Esophagus mucosa (tissue), 1 donor: ENCODE data around the gene ZNF484. TPM values are rescaled to one million over a fixed set of nuclear protein-coding genes. Genes with fewer than 3 reads are reported as not detected.
A peak's percentile ranks its signal among the peaks of the same experiment; 100 is the strongest.
"Not testable (repeated sequence)": the region's sequence is repeated elsewhere in the genome, so short reads cannot be mapped to it uniquely, and the experiment has no call there.

ENCODE experiments used
- ATAC-seq: fragments of 200-7000 bp; cut with Tn5 transposase; one replicate; pipeline ENCODE4 v1.9.1; 2020
- total RNA-seq: library from RNA; stranded (reverse); gene quantifications from one replicate; pipeline ENCODE4 v1.2.4, GENCODE V29; 2023
- donor health status: DM: yes; HTN: yes; CAD: no.

ZNF484 gene
- total RNA-seq, 1 donor from 2014 or later, result 3.0 TPM

DNA sequence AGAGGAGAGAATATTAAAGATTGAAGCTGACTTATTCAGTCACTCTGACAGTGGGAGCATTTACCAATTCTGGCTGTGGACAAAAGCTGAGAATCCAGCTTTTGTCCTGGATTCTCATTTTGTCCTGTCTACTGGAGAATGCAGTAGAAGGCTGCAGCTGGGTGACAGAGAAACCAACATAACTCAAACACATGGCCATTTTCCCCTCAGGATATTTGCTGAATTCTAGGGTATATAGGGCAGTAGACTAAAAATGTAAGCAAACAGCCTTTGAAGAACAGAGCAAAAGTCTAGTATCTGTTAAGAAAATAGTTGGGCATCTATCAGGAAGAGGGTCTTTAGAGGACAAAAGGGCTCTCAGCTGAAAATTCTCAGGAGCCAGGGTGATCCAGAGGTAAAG, 20.6 kb downstream of the ZNF484 start:
- no peak for ATAC-seq

DNA sequence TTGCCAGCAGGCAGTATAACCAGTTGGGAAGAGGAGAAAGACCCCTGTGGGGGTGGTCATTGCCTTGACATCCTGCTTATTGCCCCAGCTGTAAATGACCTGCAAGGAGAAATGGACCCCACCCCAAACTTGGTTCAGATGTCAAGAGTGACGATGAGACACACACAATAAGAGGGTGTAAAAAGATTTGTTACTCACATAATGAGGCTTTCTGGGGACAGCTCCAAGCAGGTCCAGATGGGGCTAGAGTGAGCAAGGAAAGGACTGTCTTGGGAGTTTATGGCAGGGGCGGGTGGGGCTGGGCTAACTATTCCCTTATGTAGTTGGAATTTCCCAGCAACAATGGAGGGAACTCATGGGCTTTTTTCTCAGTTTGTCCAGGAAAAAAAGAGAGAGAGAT, 24.1 kb downstream of the ZNF484 start:
- no peak for ATAC-seq

DNA sequence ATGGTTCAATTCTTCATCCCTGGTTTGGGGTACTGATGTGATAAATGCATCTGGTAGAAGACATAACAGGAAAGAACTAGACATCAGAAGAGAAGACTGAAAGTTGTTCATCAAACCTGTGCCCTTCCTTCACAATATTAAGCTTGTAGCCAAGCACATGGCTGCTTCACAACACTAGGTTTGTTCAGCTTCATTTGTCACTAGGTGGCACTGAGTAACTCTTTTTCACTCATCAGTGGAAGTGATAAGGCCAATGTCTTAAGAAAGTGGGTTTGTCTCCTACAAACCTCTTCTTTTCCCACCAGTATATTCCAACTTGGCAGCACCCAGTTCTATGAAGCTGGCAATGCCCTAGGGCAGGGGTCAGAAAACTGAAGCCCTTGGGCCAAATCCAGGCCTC, 26.9 kb downstream of the ZNF484 start:
- no peak for ATAC-seq

DNA sequence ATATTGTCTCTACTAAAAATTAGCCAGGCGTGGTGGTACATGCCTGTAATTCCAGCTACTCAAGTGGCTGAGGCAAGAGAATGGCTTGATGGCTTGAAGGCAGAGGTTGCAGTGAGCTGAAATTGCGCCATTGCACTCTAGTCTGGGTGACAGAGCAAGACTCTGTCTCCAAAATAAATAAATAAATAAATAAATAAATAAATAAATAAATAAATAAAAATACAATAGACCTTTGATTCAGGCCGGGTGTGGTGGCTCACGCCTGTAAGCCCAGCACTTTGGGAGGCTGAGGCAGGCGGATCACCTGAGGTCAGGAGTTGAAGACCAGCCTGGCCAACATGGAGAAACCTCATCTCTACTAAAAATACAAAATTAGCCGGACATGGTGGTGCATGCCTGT, 29.1 kb downstream of the ZNF484 start:
- ATAC-seq, result not testable (repeated sequence)

DNA sequence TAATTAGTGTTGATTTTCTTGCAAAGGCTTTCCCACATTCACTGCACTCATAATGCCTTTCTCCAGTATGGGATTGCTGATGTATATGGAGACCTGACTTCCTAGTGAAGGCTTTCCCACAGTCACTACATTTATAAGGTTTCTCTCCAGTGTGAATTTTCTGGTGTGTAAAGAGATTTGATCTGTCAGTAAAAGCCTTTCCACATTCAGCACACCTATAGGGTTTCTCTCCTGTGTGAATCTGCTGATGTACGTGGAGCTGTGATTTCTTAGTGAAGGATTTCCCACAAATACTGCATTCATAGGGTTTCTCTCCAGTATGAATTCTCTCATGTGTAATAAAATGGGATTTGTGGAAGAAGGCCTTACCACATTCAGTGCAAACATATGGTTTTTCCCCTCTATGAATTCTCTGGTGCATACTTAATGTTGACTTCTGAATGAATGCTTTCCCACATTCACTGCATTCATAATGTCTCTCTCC, 31.1 kb downstream of the ZNF484 start:
- ATAC-seq, result no peak

DNA sequence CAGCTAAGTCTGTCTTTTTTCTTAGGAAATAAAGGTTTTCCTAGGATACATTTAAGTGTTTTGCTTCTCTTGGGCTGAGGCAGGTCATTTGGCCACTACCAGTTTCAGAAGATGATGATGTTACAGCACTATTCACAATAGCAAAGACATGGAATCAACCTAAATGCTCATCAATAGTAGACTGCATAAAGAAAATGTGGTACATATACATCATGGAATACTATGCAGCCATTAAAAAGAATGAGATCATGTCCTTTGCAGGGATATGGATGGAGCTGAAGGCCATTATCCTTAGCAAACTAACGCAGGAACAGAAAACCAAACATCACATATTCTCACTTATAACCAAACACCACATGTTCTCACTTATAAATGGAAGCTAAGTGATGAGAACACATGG, 39.4 kb downstream of the ZNF484 start:
- ATAC-seq, result not testable (repeated sequence)

DNA sequence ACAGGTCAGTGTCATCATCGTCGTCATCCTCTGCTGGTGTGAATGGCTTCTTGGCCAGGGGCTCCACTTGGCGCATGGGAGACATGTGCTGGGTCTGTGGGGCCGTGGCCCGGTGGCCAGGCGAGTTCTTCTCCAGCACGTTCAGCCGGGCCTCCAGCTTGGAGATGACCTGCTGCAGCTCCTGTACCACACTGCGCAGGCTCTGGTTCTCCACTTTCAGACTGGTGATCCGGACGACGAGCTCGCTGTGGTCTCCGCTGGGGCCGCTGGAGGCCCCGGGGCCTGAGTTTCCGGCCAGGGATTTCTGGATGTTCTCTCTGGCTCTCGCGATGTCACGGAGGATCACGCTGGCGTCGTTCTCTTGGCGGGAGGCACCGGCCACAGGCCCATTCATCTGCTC, 40.6 kb downstream of the ZNF484 start:
- no peak for ATAC-seq

DNA sequence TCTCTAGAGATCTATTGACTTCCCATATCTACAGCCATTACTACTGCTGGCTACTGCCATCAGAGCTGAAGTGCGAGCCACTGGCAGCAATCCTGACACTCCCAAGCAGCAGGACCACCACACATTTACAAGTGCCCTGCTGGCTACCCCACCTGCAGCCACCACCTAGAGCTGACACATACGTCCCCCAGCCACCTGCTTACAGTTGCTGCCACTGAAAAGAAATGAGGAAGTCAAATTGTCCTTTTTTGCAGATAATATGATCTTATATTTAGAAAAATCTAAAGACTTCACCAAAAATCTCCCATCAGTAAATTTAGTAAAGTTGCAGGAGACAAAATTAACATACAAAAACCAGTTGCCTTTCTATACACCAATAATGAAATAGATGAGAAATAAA, 48.4 kb downstream of the ZNF484 start:
- ATAC-seq, result no peak

DNA sequence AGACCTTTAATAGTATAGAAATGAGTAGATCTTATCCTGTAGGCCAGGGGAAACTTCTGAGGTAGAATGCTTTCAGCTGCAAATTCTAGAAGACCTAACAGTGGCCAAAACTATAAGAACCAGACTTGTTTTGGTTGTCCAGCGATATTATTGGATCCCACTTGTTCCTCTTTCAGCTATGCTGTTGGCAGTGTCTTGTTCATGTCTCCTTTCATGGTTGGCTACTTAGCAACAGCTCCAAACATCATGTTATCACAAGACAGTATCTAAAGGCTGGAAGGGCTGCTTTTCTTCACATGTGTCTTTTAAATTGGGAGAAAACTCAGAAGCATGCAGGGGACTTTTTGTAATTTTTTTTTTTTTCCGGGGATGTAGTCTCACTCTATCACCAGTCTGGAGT, 52.8 kb downstream of the ZNF484 start:
- not testable (repeated sequence) for ATAC-seq

DNA sequence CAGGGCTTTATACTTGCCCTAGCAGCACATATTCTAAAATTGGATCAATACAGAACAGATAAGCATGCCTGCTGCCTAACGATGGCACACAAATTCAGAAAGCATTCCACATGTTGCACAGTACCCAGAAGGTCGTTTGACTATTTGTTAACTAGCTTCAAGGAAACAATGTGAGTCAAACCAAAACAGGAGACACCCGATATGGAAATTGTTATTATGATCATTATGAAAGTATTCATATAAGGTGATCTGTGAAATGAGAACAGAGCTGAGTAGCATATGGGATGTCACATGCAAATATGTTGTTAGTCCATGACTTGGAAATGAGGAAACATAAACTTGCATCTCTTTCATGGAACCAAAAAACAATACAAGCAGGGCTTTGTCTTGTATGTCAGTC, 56.9 kb downstream of the ZNF484 start:
- ATAC-seq, result no peak

DNA sequence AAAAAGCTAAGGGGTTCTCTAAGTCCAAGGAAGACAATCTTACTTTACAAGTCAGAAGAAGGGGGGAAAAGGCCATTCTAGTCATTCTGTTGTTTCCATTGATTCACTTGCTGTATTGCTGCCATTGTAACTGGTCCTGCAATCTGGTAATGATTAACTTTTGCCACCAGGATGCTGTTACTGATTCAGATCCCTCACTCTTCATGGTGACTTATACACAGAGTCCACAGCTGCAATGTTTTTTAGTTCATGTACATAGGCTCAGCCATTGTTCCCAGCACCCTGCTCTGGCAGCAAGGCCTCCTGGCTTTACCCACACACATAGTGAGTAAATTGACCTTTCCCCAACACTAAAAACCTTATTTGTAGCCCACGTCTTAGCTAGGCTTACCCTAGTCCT, 57.9 kb downstream of the ZNF484 start:
- ATAC-seq, result not testable (repeated sequence)

DNA sequence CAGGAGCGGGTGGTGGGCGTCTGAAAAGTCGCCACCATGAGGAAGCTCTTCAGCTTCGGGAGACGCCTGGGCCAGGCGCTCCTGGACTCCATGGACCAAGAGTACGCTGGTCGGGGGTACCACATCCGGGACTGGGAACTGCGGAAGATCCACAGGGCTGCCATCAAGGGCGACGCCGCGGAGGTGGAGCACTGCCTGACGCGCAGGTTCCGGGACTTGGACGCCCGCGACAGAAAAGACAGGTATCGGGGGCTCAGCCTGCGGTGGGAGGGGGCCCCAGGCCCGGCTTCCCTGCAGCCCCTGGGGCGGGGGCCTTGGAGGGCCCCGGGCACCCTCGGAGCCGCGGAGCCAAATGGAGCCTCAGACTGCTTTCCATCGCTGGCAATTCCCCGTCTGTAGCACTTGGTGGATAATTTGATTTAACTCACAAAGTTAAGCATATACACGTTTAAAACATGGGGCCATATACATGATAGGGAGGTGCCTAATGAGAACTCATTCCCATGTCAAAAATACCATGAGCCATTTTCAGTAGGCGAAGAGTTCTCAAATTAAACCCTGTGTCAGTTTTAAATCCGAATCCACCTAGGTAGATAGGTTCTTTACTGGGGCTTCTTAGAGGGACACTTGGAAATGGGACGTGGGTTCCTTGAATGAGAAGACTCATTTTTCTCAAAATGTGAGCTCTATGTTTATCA, 68.1 kb downstream of the ZNF484 start:
- ATAC-seq, result not testable (repeated sequence)

DNA sequence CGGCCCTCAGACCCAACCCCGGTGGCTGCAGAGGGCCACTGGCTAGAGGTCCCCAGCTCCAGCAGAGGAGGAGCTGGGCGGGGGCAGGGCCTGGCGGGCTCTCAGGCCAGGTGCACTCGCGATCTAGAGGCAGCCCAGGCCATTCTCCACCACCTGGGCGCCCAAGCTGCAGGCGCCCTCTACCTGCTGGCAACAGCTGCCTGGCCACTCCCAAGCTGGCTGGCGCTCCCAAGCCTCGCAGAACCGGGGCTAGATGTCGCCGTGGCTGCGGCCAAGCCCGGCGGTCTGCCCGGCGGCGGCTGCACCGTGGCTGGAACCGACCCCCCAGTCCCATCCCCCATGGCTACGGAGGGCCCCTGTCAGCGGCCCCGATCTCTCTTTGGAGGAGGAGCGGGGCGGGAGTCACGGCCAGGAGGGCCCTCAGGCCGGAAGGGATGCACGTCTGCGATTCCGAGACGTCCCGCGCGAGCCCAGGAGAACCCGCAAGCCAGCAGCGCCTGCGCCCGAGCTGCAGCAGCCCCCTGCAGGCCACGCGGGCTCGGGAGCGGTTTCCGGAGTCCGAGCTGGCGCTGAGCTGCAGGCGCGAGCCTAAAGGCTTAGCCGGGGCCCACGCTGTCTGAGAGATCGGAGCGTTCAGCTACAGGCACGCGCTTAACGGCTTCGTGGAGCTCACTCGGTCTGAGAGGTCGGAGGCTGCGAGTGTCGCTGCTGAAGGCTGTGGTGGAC, 68.9 kb downstream of the ZNF484 start:
- peak; percentile 83 for ATAC-seq

DNA sequence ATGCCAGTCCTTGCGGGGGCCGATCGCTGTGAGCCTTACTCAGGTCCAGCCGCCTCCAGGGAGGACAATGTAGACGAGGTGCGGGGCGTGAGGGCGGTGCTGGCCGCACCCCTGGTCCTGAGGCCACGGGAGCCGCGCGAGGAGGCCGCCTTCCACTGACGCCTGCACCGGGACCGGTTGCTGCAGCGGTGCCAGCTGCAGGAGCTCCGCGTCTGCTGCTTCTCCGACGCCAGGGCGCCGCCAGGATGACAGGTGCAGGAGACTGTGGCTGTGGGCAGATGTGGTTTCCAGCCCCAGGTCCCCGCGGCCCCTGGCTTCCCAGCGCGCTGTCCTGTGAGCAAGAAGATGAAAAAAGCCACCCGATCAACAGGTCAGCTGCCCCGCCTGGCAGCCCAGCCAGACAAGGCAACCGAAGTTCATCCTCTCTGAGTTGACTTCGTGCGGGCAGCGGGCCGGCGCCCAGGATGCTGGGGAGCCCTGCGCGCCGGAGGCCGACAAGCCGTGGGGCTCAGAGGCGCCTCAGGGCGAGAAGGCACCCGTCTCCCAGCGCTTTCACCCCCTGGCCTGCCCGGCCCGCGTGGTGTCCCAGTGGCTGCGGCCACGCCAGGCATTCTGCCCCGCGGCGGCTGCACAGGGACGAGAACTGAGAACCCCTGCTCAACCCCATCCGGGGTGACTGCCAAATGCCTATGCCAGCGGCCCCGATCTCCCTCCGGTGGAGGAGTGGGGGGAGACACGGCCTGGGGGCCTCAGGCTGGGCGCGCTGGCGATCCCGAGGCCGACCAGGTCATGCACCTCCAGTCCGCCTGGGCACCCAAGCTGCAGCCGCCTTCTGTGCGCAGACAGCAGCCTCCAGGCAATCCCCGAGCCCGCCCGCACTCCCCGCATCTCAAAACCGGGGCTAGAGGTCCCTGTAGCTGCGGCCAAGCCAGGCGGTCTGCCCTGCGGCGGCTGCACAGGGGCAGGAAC, 69.8 kb downstream of the ZNF484 start:
- ATAC-seq, result peak; percentile 33

DNA sequence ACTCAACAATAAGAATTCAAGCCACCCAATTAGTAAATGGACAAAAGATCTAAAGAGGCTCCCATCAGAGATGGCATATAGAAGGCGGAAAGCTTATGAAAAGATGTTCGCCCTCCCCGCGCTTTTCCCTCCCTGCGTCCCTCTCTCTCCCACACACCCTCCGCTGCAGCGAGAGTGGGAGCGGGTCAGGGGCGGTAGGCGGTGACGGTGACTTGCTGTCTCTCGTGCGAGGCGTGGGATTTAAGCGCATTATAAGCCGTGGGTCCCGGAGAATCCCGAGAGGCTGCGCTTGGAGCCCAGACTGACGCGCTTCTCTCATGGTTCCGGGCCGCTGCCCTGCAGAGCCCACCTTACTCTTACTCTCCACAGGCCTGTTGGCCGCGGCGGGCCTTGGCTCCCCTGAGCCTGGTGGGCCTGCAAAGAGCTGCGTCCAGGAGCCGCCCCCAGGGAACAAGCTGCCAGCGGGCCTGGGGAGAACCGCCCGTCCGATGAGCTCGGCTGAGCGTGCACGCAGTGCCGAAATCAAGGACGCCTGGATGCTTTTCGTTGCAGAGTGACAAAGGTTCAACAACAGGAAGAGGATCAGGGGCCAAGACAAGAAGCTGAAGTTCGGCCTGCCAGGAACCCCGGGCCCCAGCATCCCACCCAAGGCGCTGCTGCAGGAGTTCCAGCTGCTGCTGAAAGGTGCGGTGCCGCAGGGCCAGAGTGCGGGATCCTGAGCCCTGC, 70.6 kb downstream of the ZNF484 start:
- ATAC-seq, result no peak

DNA sequence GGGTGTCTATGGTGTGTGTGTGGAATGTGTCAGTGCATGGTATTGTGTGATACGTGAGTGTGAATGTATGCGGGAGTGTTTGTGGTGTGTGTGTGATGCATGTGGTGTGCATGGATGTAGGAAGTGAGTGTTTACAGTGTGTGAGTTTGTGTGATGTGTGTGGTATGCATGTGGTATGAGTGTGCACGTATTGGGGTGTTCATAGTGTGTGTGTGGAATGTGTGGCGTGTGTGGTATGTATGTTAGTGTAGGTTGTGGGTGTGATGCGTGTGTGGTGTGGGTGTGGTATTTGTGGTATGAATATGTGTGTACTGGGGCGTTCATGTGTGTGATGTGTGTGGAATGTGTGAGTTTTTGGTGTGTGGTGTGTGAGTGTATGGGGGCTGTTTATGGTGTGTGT, 73.1 kb downstream of the ZNF484 start:
- no peak for ATAC-seq

DNA sequence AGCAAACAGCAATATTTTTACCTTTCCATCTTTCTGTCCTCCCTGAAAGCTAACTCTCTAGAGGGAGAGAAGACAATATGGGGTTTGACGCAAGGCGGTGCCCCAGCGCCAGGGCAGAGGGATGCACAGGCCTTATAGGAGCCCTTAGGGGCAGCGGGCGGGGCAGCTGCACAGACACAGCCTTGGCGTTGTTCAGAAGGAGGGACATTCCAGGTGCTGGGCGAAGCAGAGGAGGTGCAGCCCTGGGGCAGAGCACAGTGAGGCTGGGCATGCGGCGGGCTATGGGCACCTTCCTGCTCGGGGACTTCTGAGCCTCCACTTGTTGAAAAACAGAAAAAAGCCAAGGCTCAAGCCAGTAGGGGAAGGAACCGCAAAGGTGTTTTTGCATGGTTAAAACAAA, 79.5 kb downstream of the ZNF484 start:
- peak; percentile 61 for ATAC-seq

DNA sequence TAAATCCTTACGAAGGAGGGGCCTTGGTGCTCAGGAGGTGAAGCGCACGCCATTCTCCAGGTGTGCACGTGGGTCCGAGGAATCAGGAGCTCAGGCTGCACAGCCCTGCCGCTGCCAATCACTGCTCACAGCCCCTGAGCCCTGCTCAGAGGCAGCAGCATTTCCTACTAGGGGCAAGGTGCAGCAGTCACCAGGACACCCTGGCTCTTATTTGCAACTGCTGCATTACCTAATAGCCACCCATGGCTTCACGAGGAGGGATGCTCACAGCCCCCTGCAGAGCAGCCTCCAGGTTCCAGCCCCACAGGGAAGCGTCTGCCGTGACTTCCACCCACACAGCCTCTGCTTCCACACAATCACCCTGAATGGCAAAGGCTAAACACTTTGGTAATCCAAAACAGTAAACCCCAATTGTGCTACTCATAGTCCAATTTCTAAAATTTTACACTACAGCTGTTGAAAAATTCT, 81.5 kb downstream of the ZNF484 start:
- ATAC-seq, result not testable (repeated sequence)

DNA sequence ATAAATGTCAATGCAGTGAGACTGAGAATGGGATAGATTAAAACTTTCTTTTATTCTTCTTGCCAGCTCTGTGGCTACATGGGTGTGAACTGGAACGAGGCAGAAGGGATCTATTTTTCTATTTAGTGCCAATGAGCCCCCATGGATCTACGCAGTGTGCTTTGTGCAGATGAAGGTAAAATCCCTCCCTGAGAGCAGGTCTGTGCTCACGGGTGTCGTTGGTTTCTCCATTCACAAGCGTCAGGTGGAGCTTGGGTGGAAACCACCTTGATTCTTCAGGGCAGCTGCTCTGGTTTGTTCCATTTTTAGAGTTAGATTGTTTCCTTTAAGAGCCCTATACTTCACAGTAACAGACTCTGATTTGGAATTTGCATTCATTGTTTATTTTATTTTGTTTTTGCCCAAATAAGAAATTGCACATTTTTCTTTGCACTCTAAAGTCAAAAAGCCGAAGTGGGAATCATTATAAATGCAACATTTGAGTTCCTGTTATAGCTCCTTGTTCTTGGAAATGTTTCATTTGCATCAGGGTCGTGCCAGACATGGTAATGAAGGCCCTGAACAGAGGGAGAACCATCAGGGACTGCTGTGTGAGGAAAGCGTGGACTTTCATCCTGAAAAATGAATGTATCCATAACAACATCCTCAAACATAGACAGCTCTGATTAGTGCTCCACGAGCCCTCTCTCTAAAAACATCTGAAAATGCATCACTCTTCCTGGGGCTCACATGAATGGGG, 82.1 kb downstream of the ZNF484 start:
- no peak for ATAC-seq
